ENCODE data around the gene CCDC88C. TPM values are rescaled to one million over a fixed set of nuclear protein-coding genes. Genes with fewer than 3 reads are reported as not detected.

Gene CCDC88C
- total RNA-seq, 1 donor from 2014 or later: 68.0 TPM

GRCh38 chr14:91424813-91425530 is 7.4 kb upstream of the CCDC88C start:
- no peak overlapping the region for H3K4me3 Mint-ChIP-seq (ENCODE audit: unreplicated experiment)
- H3K36me3 Mint-ChIP-seq (ENCODE audit: unreplicated experiment): peaks cover 7% of the 10 kb centered on the region
- no peaks in the 10 kb centered on the region for H3K27me3 Mint-ChIP-seq (ENCODE audit: unreplicated experiment)
- no peaks in the 10 kb centered on the region for H3K9me3 Mint-ChIP-seq (ENCODE audit: unreplicated experiment)
- no peak overlapping the region for H3K27ac Mint-ChIP-seq (ENCODE audit: unreplicated experiment)
- no peaks in the 10 kb centered on the region for H3K4me1 Mint-ChIP-seq (ENCODE audit: low read depth, unreplicated experiment)
- no peak for DNase-seq
- TF ChIP-seq, protein P1, sequence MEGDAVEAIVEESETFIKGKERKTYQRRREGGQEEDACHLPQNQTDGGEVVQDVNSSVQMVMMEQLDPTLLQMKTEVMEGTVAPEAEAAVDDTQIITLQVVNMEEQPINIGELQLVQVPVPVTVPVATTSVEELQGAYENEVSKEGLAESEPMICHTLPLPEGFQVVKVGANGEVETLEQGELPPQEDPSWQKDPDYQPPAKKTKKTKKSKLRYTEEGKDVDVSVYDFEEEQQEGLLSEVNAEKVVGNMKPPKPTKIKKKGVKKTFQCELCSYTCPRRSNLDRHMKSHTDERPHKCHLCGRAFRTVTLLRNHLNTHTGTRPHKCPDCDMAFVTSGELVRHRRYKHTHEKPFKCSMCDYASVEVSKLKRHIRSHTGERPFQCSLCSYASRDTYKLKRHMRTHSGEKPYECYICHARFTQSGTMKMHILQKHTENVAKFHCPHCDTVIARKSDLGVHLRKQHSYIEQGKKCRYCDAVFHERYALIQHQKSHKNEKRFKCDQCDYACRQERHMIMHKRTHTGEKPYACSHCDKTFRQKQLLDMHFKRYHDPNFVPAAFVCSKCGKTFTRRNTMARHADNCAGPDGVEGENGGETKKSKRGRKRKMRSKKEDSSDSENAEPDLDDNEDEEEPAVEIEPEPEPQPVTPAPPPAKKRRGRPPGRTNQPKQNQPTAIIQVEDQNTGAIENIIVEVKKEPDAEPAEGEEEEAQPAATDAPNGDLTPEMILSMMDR (IDR thresholded peaks at IDR 0.05; ENCODE audit: partially characterized antibody, unreplicated experiment): no peak

- peaks cover 9% of the 10 kb centered on the region for H3K9me3 Mint-ChIP-seq (ENCODE audit: unreplicated experiment)
- no peak for DNase-seq
- H3K27ac Mint-ChIP-seq (ENCODE audit: unreplicated experiment): no peak overlapping the region
- H3K36me3 Mint-ChIP-seq (ENCODE audit: unreplicated experiment): peaks cover 7% of the 10 kb centered on the region
- peaks cover 7% of the 10 kb centered on the region for H3K4me1 Mint-ChIP-seq (ENCODE audit: low read depth, unreplicated experiment)
- no peak overlapping the region for H3K4me3 Mint-ChIP-seq (ENCODE audit: unreplicated experiment)
- TF ChIP-seq, protein P1 (IDR thresholded peaks at IDR 0.05; ENCODE audit: partially characterized antibody, unreplicated experiment): no peak
- H3K27me3 Mint-ChIP-seq (ENCODE audit: unreplicated experiment): peaks cover 11% of the 10 kb centered on the region
Measured at GRCh38 chr14:91420686-91421085, 3.1 kb upstream of the CCDC88C start.

DNA sequence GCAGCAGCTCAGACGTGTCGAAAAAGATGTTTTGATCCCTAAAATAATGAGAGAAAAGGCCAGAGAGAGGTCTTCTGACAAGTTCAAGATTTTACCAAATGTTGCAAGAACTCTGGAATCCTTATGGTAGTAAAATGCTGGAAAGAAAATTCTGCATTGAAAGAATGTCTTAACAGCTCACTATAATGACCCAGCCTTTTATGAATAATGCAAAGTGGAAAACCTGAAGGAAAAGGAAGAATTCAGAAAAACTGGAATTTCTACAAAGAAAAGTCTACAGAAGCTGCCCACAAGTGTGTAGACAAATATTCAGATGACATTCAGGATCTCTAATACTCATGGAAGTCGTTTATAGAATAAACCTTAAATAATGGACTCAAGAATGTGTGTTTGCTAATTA is 1.8 kb upstream of the CCDC88C start:
- Mint-ChIP-seq H3K36me3 (ENCODE audit: unreplicated experiment) (peaks cover under 1% of the 10 kb centered on the region), H3K27ac (ENCODE audit: unreplicated experiment) (no peak overlapping the region), H3K27me3 (ENCODE audit: unreplicated experiment) (peaks cover 12% of the 10 kb centered on the region), H3K4me3 (ENCODE audit: unreplicated experiment) (no peak overlapping the region), H3K4me1 (ENCODE audit: low read depth, unreplicated experiment) (peaks cover 15% of the 10 kb centered on the region), H3K9me3 (ENCODE audit: unreplicated experiment) (peaks cover 10% of the 10 kb centered on the region)
- TF ChIP-seq, protein P1 (IDR thresholded peaks at IDR 0.05; ENCODE audit: partially characterized antibody, unreplicated experiment): no peak
- DNase-seq: no peak

DNA sequence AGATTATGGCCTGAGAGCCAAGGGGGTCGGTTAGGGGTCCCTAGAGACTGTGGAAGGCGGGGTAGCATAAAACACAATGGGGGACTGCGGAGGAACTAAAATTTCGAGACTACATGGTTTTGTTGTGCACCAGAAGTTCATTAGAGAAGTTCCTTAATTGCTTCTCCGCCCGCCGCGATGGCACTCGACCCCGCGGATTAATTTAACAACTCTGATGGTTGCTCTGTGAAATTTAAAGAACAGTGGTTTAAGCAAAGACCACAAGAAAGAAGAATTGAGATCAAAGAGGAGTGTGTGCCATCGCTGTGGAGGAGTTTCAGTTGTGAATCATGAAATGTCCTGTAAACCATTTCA is 1.4 kb upstream of the CCDC88C start:
- H3K27ac Mint-ChIP-seq (ENCODE audit: unreplicated experiment): no peak overlapping the region
- no peak overlapping the region for H3K4me3 Mint-ChIP-seq (ENCODE audit: unreplicated experiment)
- peaks cover 10% of the 10 kb centered on the region for H3K9me3 Mint-ChIP-seq (ENCODE audit: unreplicated experiment)
- peaks cover 13% of the 10 kb centered on the region for H3K27me3 Mint-ChIP-seq (ENCODE audit: unreplicated experiment)
- TF ChIP-seq, protein P1 (IDR thresholded peaks at IDR 0.05; ENCODE audit: partially characterized antibody, unreplicated experiment): peak; percentile 56
- no peak for DNase-seq
- H3K4me1 Mint-ChIP-seq (ENCODE audit: low read depth, unreplicated experiment): peaks cover 15% of the 10 kb centered on the region
- no peaks in the 10 kb centered on the region for H3K36me3 Mint-ChIP-seq (ENCODE audit: unreplicated experiment)

DNA sequence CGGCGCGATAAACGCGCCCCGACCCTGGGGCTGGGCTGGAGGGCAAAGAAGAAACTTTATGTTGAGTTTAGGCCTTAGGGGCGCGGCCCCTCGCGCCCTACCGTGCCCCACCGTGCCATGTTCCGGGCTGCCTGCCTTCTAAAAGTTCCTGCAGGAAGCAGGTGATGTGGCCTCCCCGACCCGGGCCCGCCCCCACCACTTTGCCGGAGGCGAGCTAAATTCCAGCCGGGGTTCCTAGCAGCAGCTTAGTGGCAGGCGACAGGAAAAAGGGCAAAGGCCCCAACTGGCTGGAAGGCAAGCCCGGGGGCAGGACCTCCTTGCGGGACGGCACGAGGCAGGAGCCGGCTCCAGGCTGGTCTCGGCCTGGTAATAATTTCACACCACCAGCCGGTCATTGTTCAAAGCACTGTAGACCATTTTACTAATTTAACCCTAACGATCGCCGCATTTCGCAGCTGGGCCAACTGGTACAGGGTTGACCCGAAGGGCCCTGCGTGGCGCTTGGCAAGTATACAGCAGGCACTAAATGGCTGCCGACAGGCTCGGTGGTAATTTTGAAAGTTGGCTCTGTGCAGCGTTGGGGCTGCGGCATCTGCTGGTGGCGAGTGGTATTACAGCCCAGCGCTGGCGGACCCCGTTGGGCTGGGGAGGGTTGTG is 895 bp upstream of the CCDC88C start:
- peak; percentile 84 for DNase-seq
- Mint-ChIP-seq H3K36me3 (ENCODE audit: unreplicated experiment) (no peaks in the 10 kb centered on the region), H3K4me3 (ENCODE audit: unreplicated experiment) (no peak overlapping the region), H3K27ac (ENCODE audit: unreplicated experiment) (no peak overlapping the region), H3K9me3 (ENCODE audit: unreplicated experiment) (peaks cover 10% of the 10 kb centered on the region), H3K4me1 (ENCODE audit: low read depth, unreplicated experiment) (peaks cover 15% of the 10 kb centered on the region), H3K27me3 (ENCODE audit: unreplicated experiment) (peaks cover 13% of the 10 kb centered on the region)
- TF ChIP-seq, protein P1 (IDR thresholded peaks at IDR 0.05; ENCODE audit: partially characterized antibody, unreplicated experiment): peak; percentile 100

All from glutamatergic neuron (in vitro differentiated cells).